Measurements from ENCODE around the gene MAP1A.

The MAP1A gene

DNA sequence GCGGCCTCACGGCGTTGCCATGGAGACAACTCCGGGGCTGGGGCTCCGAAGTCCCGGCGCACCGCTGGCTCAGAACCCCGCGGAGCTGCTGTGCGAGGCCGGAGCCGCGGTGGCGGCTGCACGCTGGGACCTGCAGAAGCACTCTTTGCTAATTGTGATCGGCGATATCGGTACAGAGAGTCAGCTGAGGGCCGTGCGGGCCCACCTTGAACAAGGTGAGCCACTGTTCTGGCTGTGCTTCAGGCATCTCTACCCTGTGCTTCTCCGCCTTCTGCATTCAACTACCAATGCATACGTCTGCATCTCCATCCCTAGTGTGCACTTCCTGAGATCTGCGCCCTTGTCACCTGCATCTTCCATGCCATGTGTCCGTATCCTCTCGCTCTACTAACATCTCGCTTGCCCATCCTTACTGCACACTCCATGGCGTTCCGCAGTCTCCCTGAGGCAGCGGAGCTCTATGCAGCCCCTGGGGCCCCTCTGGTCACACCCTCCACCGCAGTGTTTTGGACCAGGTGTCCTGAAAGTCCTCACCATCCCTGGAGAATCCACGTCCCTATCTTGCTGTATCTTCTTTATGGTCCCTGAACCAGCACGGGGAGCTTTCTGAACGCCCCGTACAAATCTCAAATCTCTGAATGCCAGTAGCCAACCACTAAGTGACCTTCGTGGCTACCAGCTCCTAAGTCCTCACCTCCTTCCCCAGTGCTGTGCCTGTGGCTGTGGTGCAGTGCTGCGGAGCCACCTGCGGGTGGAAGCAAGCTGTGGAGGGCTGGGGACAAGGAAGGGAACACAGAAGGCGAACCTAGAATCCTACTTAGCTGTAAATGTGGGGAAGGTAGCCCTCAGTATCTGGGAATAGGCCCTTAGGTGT lies 6.2 kb upstream of the MAP1A start:
- no peak for DNase-seq

DNA sequence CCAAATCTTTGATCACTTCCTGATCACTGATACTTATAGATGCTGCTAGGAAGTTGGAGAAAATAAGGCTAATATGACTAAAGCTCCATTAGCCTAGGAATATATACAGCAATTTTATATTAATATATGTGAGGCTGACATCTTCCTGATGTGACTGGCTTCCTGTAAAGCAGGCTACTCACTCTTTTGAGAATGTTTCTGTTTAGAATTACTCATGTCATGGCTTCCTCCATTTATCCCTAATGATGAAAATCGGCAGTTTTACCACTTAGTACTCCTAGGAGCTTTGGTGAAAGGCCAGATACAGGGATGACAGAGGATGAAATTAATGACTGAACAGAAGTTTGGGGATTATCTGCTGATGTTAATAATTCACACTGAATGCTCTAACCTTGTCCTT lies 3.9 kb upstream of the MAP1A start:
- DNase-seq = no peak

DNA sequence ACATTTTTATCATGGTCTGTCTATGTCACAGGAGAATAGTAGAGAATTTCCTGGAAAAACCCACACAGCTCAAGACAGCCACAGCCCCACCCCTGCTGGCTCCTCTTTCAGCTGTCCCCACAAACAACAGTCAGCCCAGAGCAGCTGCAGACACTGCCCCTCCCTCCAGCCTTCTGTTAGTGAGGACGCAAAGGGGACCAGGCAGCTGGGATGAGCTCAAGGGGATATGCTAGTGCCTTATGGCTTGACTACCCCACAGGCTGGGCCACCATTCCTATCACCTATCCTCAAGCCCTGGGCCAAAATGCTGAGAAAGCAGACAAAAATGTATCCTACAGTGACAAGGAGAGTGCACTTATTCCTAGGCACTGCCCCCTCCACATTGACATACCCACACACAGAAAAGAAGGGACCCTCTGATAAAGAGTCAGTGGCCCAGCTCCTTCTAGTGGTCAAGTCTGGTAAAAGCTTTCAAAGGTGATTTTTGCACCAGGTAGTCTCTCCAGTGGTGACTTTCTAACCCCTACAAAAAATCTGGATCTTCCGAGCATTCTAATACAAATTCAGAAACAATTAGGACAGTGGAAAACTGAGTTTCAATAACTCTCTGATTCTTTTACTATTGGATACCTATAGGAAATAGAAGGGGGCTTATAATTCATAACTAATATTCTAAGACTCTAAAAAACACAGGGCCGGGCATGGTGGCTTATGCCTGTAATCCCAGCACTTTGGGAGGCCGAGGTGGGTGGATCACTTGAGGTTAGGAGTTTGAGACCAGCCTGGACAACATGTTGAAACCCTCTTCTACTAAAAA lies 3.0 kb upstream of the MAP1A start:
- DNase-seq = peak; percentile 91

DNA sequence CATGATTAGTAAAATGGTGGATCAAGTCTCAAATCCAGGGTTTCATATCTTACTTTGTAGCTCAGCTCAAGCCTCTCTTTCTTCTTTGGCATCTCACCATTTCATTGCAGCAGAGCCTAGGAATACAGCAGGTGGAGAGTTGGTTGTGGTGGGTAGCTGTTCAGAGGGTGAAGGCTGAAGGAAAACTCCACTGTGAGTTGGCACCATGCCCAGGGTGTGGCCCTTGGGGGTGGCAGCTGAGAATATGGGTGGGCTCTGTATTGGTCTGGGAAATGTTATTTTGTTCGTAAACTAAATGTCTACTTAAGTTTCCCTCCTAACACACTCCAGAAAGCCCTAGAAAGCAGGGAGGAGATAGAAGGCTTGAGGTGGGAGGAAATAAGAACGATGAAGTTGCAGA lies 1.7 kb upstream of the MAP1A start:
- no peak for DNase-seq

DNA sequence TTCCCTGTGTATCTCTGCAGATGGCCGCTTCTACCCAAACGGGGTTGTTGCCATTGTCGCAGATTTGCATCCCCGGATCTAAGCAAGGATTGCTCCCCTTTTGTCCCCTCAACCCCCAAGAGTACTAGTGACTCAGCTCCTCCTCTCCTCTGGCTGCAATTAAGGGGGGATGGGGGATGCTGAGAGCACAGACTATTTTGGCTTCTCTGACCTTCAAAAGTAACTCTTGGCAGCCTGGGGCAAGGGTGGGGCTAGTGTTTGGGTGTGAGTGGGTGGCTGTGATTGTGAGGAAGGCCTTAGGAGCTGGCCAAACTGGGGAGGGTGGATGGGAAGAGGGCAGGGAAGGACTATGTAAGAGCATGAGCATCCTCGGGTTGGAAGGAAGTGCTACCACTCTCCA lies 1.2 kb upstream of the MAP1A start:
- DNase-seq = no peak

DNA sequence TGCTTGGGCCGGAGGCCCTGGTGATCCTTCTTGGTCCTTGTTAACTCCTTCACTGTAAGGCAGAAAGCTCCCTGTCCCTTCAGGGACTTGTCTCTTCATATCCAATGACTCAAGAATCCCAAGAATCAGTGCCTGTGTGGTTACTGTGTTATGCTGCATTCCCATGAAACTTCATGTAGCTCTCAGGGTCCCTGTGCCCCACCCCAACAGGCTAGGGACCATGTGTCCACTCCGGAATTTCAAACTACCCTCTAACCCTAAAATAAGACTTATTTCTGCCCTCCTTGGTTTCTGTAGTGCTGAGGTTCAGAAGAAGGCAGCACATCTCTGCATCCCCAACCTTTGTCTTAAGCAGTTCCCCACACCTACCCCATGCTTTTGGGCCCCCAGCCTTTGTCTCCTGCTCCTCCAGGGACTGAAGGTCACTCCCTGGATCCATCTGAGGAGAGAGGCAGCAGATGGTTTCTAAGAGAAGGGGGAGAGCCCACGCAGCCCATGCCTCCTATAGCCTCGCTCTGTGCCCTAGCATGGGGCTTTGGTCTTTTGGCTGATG lies 531 bp upstream of the MAP1A start:
- no peak for DNase-seq

DNA sequence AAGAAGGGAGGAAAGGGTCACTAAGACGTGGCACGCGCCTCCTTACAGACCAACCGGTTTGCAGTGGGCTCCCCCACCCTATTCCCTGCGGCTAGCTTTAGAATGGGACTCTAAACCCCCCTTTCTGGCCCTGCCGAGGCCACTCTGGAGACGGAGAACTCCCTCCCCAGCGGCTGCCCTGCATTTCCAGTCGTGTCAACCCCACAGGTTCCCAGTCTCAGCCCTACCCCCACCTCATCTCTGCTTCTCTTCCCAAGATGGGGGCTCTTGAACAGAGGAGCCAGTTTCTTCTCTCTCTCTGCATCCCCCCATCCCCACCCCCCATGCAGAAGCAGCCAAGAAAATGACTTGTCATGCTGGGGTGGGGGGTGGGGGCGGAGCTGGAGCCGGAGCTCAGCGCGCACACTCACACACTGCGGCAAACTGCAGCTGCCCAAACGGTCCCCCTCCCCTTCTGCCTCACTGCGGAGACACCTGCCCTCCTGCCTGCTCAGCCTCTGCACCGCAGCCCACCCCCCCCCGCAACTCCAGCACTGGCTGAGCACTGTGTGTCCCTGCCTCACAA lies 871 bp downstream of the MAP1A start:
- peak; percentile 80 for DNase-seq

DNA sequence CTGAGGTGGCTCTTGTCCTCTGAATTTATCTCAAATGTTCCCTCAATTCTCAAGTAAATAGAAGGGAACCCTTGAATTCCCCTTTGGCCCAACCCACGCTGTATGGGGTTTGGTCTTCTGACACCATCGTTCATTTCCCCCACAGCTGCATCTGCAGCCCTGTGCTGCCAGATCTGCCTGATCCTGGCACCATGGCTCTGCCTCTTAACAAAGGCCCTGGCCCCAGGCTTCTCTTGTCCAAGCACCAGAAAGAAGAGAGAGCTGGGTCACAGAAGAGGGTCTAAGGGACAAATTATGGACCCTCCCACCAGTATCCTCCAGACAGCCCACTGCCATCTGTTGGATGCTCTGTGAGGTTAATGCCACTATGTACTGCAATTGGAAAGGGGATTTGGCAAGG lies 1.8 kb downstream of the MAP1A start:
- no peak for DNase-seq

DNA sequence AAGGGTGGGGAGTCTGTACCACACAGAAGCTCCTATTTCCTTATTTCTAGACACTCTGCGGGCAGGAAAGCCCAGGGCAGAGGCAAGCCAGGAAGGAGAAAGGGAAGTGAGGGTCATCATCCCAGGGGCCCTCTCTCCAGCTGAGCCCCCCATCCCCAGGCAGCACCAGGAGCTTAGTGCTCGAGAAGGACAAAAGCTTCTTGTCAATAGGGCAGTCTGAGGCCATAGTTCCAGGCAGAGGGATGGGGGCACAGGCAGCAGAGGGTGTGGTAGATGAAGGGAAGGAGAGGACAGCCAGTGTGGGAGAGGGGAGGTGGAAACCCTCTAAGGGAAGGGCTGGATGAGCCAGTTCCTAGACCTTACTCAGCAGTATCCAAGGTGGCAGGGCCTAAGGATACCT lies 2.7 kb downstream of the MAP1A start:
- no peak for DNase-seq

DNA sequence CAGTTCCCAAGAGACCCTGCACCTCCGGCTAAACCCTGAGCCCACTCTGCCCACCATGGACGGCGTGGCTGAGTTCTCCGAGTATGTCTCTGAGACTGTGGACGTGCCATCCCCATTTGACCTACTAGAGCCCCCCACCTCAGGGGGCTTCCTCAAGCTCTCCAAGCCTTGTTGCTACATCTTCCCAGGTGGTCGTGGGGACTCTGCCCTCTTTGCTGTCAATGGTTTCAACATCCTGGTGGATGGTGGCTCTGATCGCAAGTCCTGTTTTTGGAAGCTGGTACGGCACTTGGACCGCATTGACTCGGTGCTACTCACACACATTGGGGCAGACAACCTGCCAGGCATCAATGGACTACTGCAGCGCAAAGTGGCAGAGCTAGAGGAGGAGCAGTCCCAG lies 4.0 kb downstream of the MAP1A start:
- no peak for DNase-seq

DNA sequence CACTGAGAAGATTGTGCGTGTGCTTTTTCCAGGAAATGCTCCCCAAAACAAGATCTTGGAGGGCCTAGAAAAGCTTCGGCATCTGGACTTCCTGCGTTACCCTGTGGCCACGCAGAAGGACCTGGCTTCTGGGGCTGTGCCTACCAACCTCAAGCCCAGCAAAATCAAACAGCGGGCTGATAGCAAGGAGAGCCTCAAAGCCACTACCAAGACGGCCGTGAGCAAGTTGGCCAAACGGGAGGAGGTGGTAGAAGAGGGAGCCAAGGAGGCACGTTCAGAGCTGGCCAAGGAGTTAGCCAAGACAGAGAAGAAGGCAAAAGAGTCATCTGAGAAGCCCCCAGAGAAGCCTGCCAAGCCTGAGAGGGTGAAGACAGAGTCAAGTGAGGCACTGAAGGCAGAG lies 4.8 kb downstream of the MAP1A start:
- no peak for DNase-seq

DNA sequence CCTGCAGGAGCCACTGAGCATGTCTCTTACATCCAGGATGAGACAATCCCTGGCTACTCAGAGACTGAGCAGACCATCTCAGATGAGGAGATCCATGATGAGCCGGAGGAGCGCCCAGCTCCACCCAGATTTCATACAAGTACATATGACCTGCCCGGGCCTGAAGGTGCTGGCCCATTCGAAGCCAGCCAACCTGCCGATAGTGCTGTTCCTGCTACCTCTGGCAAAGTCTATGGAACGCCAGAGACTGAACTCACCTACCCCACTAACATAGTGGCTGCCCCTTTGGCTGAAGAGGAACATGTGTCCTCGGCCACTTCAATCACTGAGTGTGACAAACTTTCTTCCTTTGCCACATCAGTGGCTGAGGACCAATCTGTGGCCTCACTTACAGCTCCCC lies 6.2 kb downstream of the MAP1A start:
- no peak for DNase-seq

DNA sequence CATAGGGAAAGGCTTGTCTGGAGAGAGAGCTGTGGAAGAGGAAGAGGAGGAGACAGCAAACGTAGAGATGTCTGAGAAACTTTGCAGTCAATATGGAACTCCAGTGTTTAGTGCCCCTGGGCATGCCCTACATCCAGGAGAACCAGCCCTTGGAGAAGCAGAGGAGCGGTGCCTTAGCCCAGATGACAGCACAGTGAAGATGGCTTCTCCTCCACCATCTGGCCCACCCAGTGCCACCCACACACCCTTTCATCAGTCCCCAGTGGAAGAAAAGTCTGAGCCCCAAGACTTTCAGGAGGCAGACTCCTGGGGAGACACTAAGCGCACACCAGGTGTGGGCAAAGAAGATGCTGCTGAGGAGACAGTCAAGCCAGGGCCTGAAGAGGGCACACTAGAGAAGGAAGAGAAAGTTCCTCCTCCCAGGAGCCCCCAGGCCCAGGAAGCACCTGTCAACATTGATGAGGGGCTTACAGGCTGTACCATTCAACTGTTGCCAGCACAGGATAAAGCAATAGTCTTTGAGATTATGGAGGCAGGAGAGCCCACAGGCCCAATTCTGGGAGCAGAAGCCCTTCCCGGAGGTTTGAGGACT lies 6.9 kb downstream of the MAP1A start:
- DNase-seq = no peak

DNA sequence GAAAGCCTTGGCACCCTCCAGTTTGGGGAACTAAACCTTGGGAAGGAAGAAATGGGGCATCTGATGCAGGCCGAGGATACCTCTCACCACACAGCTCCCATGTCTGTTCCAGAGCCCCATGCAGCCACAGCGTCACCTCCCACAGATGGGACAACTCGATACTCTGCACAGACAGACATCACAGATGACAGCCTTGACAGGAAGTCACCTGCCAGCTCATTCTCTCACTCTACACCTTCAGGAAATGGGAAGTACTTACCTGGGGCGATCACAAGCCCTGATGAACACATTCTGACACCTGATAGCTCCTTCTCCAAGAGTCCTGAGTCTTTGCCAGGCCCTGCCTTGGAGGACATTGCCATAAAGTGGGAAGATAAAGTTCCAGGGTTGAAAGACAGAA lies 7.7 kb downstream of the MAP1A start:
- no peak for DNase-seq

DNA sequence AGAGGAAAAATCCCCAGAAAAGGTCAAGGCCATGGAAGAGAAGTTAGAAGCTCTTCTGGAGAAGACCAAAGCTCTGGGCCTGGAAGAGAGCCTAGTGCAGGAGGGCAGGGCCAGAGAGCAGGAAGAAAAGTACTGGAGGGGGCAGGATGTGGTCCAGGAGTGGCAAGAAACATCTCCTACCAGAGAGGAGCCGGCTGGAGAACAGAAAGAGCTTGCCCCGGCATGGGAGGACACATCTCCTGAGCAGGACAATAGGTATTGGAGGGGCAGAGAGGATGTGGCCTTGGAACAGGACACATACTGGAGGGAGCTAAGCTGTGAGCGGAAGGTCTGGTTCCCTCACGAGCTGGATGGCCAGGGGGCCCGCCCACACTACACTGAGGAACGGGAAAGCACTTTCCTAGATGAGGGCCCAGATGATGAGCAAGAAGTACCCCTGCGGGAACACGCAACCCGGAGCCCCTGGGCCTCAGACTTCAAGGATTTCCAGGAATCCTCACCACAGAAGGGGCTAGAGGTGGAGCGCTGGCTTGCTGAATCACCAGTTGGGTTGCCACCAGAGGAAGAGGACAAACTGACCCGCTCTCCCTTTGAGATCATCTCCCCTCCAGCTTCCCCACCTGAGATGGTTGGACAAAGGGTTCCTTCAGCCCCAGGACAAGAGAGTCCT lies 9.0 kb downstream of the MAP1A start:
- DNase-seq = no peak

DNA sequence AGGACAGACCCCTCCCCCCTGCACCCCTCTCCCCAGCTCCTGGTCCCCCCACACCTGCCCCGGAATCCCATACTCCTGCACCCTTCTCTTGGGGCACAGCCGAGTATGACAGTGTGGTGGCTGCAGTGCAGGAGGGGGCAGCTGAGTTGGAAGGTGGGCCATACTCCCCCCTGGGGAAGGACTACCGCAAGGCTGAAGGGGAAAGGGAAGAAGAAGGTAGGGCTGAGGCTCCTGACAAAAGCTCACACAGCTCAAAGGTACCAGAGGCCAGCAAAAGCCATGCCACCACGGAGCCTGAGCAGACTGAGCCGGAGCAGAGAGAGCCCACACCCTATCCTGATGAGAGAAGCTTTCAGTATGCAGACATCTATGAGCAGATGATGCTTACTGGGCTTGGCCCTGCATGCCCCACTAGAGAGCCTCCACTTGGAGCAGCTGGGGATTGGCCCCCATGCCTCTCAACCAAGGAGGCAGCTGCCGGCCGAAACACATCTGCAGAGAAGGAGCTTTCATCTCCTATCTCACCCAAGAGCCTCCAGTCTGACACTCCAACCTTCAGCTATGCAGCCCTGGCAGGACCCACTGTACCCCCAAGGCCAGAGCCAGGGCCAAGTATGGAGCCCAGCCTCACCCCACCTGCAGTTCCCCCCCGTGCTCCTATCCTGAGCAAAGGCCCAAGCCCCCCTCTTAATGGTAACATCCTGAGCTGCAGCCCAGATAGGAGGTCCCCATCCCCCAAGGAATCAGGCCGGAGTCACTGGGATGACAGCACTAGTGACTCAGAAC lies 9.8 kb downstream of the MAP1A start:
- no peak for DNase-seq

DNA sequence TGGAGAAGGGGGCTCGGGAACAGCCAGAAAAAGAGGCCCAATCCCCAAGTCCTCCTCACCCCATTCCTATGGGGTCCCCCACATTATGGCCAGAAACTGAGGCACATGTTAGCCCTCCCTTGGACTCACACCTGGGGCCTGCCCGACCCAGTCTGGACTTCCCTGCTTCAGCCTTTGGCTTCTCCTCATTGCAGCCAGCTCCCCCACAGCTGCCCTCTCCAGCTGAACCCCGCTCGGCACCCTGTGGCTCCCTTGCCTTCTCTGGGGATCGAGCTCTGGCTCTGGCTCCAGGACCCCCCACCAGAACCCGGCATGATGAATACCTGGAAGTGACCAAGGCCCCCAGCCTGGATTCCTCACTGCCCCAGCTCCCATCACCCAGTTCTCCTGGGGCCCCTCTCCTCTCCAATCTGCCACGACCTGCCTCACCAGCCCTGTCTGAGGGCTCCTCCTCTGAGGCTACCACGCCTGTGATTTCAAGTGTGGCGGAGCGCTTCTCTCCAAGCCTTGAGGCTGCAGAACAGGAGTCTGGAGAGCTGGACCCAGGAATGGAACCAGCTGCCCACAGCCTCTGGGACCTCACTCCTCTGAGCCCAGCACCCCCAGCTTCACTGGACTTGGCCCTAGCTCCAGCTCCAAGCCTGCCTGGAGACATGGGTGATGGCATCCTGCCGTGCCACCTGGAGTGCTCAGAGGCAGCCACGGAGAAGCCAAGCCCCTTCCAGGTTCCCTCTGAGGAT lies 10.6 kb downstream of the MAP1A start:
- DNase-seq = no peak

DNA sequence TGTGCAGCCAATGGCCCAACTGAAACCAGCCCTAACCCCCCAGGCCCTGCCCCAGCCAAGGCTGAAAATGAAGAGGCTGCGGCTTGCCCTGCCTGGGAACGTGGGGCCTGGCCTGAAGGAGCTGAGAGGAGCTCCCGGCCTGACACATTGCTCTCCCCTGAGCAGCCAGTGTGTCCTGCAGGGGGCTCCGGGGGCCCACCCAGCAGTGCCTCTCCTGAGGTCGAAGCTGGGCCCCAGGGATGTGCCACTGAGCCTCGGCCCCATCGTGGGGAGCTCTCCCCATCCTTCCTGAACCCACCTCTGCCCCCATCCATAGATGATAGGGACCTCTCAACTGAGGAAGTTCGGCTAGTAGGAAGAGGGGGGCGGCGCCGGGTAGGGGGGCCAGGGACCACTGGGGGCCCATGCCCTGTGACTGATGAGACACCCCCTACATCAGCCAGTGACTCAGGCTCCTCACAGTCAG lies 11.2 kb downstream of the MAP1A start:
- DNase-seq = no peak

DNA sequence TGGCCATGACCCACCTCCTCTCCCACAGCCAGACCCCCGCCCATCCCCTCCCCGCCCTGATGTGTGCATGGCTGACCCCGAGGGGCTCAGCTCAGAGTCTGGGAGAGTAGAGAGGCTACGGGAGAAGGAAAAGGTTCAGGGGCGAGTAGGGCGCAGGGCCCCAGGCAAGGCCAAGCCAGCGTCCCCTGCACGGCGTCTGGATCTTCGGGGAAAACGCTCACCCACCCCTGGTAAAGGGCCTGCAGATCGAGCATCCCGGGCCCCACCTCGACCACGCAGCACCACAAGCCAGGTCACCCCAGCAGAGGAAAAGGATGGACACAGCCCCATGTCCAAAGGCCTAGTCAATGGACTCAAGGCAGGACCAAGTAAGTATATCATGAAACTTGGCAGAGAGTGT lies 11.7 kb downstream of the MAP1A start:
- no peak for DNase-seq

DNA sequence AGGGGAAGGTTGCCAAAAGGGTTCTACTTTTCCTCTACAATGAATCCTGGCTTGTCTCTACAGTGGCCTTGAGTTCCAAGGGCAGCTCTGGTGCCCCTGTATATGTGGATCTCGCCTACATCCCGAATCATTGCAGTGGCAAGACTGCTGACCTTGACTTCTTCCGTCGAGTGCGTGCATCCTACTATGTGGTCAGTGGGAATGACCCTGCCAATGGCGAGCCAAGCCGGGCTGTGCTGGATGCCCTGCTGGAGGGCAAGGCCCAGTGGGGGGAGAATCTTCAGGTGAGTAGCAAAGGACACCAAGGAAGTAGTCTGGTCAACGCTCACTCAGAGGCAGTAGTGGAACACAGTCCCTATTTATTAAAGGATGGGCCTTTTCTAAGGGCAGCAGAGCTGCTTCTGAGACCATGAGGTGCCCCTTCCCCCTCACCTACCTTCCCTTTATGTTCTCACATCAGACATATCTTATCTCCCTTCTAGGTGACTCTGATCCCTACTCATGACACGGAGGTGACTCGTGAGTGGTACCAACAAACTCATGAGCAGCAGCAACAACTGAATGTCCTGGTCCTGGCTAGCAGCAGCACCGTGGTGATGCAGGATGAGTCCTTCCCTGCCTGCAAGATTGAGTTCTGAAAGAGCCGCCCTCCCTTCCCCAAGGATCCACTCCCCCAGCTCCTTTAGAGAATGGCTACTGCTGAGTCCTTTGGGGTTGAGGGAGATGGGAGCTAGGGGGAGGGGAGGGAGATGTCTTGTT lies 12.4 kb downstream of the MAP1A start:
- DNase-seq = no peak
